Mucosa of rectum (tissue), 2 donors: ENCODE results near the gene KPNB1.

Experiments used
- H3K27ac ChIP-seq, 2 donors: one replicate each; pipeline ENCODE4 v1.7.0; 2013; ENCODE audit warnings: inconsistent platforms in 2 of 2, low read depth in 2 of 2, low read length in 2 of 2
- H3K27me3 ChIP-seq, 2 donors: one replicate each; pipeline ENCODE4 v1.7.0; 2013; ENCODE audit warnings: low read length in 2 of 2; ENCODE audit not compliant: control insufficient read depth in 2 of 2, insufficient read depth in 2 of 2
- H3K36me3 ChIP-seq, 2 donors: one replicate each; pipeline ENCODE4 v1.7.0; 2013; ENCODE audit warnings: low read length in 2 of 2; ENCODE audit not compliant: control insufficient read depth in 2 of 2, insufficient read depth in 2 of 2
- H3K4me1 ChIP-seq, 2 donors: one replicate each; pipeline ENCODE4 v1.7.0; 2013; ENCODE audit warnings: low read length in 2 of 2, mild to moderate bottlenecking in 1 of 2; ENCODE audit not compliant: control insufficient read depth in 2 of 2, insufficient read depth in 2 of 2
- H3K4me3 ChIP-seq, 2 donors: one replicate each; pipeline ENCODE4 v1.7.0; 2013; ENCODE audit warnings: low read length in 2 of 2
- H3K9ac ChIP-seq, 2 donors: one replicate each; pipeline ENCODE4 v1.7.0; 2013; ENCODE audit warnings: low read length in 2 of 2, low read depth in 1 of 2, mild to moderate bottlenecking in 1 of 2
- H3K9me3 ChIP-seq, 2 donors: one replicate each; pipeline ENCODE4 v1.7.0; 2013; ENCODE audit warnings: low read length in 2 of 2; ENCODE audit not compliant: control insufficient read depth in 2 of 2
- donor health status: healthy.
- donor health status: Normal muscosa, but diverticular disease.

Gene KPNB1

GRCh38 chr17:47712330-47713023, 62.8 kb downstream of the KPNB1 start:
- Histone ChIP-seq H3K27ac (no peak overlapping the region), H3K9ac (no peak overlapping the region), H3K4me1 (no peaks in the 10 kb centered on the region), H3K4me3 (no peak overlapping the region), H3K9me3 (no peaks in the 10 kb centered on the region), H3K27me3 (peaks cover 0 to 6% of the 10 kb centered on the region in 2 donors), H3K36me3 (no peaks in the 10 kb centered on the region)

- peaks cover 0 to 10% of the 10 kb centered on the region in 2 donors for H3K27me3 ChIP-seq
Measured at GRCh38 chr17:47713980-47714700, 64.4 kb downstream of the KPNB1 start.

GRCh38 chr17:47714773-47715396, 65.2 kb downstream of the KPNB1 start:
- Histone ChIP-seq H3K9me3 (no peaks in the 10 kb centered on the region), H3K4me3 (no peak overlapping the region), H3K36me3 (no peaks in the 10 kb centered on the region), H3K9ac (no peak overlapping the region), H3K27ac (no peak overlapping the region), H3K27me3 (peaks cover 4 to 15% of the 10 kb centered on the region in 2 donors), H3K4me1 (no peaks in the 10 kb centered on the region)

More at GRCh38 chr17:47713980-47714700, 64.4 kb downstream of the KPNB1 start:
- no peak overlapping the region for H3K9ac ChIP-seq
- no peak overlapping the region for H3K4me3 ChIP-seq
- no peaks in the 10 kb centered on the region for H3K9me3 ChIP-seq
- H3K27ac ChIP-seq = no peak overlapping the region
- H3K36me3 ChIP-seq = no peaks in the 10 kb centered on the region
- no peaks in the 10 kb centered on the region for H3K4me1 ChIP-seq

GRCh38 chr17:47715669-47716325, 66.1 kb downstream of the KPNB1 start:
- Histone ChIP-seq H3K4me3 (no peak overlapping the region), H3K27ac (no peak overlapping the region), H3K27me3 (peaks cover 12 to 22% of the 10 kb centered on the region in 2 donors)

GRCh38 chr17:47716375-47716774, 66.7 kb downstream of the KPNB1 start:
- Histone ChIP-seq H3K27ac (no peak overlapping the region), H3K36me3 (no peaks in the 10 kb centered on the region), H3K4me3 (no peak overlapping the region), H3K9me3 (no peaks in the 10 kb centered on the region), H3K27me3 (peaks cover 16 to 28% of the 10 kb centered on the region in 2 donors), H3K9ac (no peak overlapping the region), H3K4me1 (peaks cover 0 to 3% of the 10 kb centered on the region in 2 donors)

More at GRCh38 chr17:47715669-47716325, 66.1 kb downstream of the KPNB1 start:
- Histone ChIP-seq H3K9me3 (no peaks in the 10 kb centered on the region), H3K36me3 (no peaks in the 10 kb centered on the region), H3K9ac (no peak overlapping the region), H3K4me1 (peaks cover 0 to 2% of the 10 kb centered on the region in 2 donors)

- Histone ChIP-seq H3K36me3 (no peaks in the 10 kb centered on the region), H3K4me3 (no peak overlapping the region), H3K9ac (no peak overlapping the region), H3K9me3 (no peaks in the 10 kb centered on the region), H3K4me1 (peaks cover 3% of the 10 kb centered on the region in 2 donors), H3K27me3 (peaks cover 23 to 37% of the 10 kb centered on the region in 2 donors), H3K27ac (no peak overlapping the region)
Measured at GRCh38 chr17:47717261-47717697, 67.6 kb downstream of the KPNB1 start.

- Histone ChIP-seq H3K36me3 (no peaks in the 10 kb centered on the region), H3K9ac (no peak overlapping the region), H3K9me3 (no peaks in the 10 kb centered on the region), H3K27ac (no peak overlapping the region), H3K27me3 (peaks cover 23 to 38% of the 10 kb centered on the region in 2 donors), H3K4me3 (no peak overlapping the region), H3K4me1 (peaks cover 3% of the 10 kb centered on the region in 2 donors)
Measured at GRCh38 chr17:47717979-47718621, 68.4 kb downstream of the KPNB1 start.

- H3K27ac ChIP-seq = no peak overlapping the region
- no peaks in the 10 kb centered on the region for H3K9me3 ChIP-seq
- peaks cover 23 to 36% of the 10 kb centered on the region in 2 donors for H3K27me3 ChIP-seq
- no peak overlapping the region for H3K9ac ChIP-seq
- H3K4me3 ChIP-seq = no peak overlapping the region
- no peaks in the 10 kb centered on the region for H3K36me3 ChIP-seq
- H3K4me1 ChIP-seq = peaks cover 3% of the 10 kb centered on the region in 2 donors
Measured at GRCh38 chr17:47718634-47719405, 69.1 kb downstream of the KPNB1 start.
